Fibroblast of lung (primary cell): Measurements from ENCODE around the gene ANKS1B. TPM values are rescaled to one million over a fixed set of nuclear protein-coding genes. Genes with fewer than 3 reads are reported as not detected.
A peak's percentile ranks its signal among the peaks of the same experiment; 100 is the strongest.

ENCODE experiments used
- DNase-seq, 2 donors: peaks; one replicate each; pipeline versions ENCODE4 v3.0.0 to v3.0.0-alpha.2; 2010; ENCODE audit warnings: low read depth in 2 of 2
- H2AFZ ChIP-seq: 2 replicates; pipeline ENCODE4 v1.5.1; 2012; ENCODE audit warnings: low read length, control low read depth, inconsistent platforms
- H3K27ac ChIP-seq: 2 replicates; pipeline ENCODE4 v1.5.1; 2011; ENCODE audit warnings: low read length, control low read depth; ENCODE audit not compliant: insufficient read depth
- H3K27me3 ChIP-seq: 2 replicates; pipeline ENCODE4 v1.5.1; 2011; ENCODE audit warnings: mild to moderate bottlenecking, low read length; ENCODE audit not compliant: control insufficient read depth, insufficient read depth
- H3K36me3 ChIP-seq: 2 replicates; pipeline ENCODE4 v1.5.1; 2011; ENCODE audit warnings: low read length; ENCODE audit not compliant: control insufficient read depth, insufficient read depth
- H3K4me1 ChIP-seq: 2 replicates; pipeline ENCODE4 v1.5.1; 2011; ENCODE audit warnings: low read length; ENCODE audit not compliant: control insufficient read depth, insufficient read depth; ENCODE audit errors: extremely low read depth
- H3K4me2 ChIP-seq: 2 replicates; pipeline ENCODE4 v1.5.1; 2011; ENCODE audit warnings: low read length, control low read depth; ENCODE audit not compliant: insufficient read depth; ENCODE audit errors: extremely low read depth
- H3K4me3 ChIP-seq, 4 experiments: fragments of 200-600 bp in 1 of 4; sonication (generic) in 1 of 4; replicated peaks in 1 of 4; 2 replicates each; pipeline ENCODE4 v1.5.1; 2011 to 2016; ENCODE audit warnings: low read length in 4 of 4, low read depth in 3 of 4, mild to moderate bottlenecking in 3 of 4, control low read depth in 2 of 4, inconsistent platforms in 1 of 4, mixed read lengths in 1 of 4; ENCODE audit not compliant: insufficient read depth in 1 of 4; ENCODE audit errors: control extremely low read depth in 1 of 4
- H3K79me2 ChIP-seq: 2 replicates; pipeline ENCODE4 v1.5.1; 2012; ENCODE audit warnings: mild to moderate bottlenecking, low read length, inconsistent platforms; ENCODE audit not compliant: control insufficient read depth, insufficient read depth
- H3K9ac ChIP-seq: 2 replicates; pipeline ENCODE4 v1.5.1; 2011; ENCODE audit warnings: mild to moderate bottlenecking, low read length, control low read depth; ENCODE audit not compliant: insufficient read depth
- H3K9me3 ChIP-seq: 2 replicates; pipeline ENCODE4 v1.5.1; 2012; ENCODE audit warnings: low read depth, low read length; ENCODE audit not compliant: control insufficient read depth, insufficient read depth
- H4K20me1 ChIP-seq: 2 replicates; pipeline ENCODE4 v1.5.1; 2011; ENCODE audit warnings: low read length; ENCODE audit not compliant: control insufficient read depth, insufficient read depth; ENCODE audit errors: extremely low read depth
- CTCF ChIP-seq, 2 donors: IDR thresholded peaks in 1 of 2; conservative IDR thresholded peaks in 1 of 2; 1 replicate in 1 of 2; 2 replicates in 1 of 2; pipeline ENCODE4 v1.5.1; 2011 to 2012; ENCODE audit warnings: low read length in 2 of 2, control low read depth in 1 of 2, inconsistent platforms in 1 of 2, low read depth in 1 of 2, mild to moderate bottlenecking in 1 of 2
- EZH2 ChIP-seq: IDR thresholded peaks from 2 replicates; pipeline ENCODE4 v1.5.1; 2012; ENCODE audit warnings: low read length, control low read depth, mild to moderate bottlenecking; ENCODE audit errors: missing control alignments
- polyA plus RNA-seq, 2 donors: library from polyadenylated mRNA; depleted of rRNA in 1 of 2; stranded (reverse) in 1 of 2; unstranded in 1 of 2; fragments of >200 nt; gene quantifications; 2 replicates each; pipeline ENCODE4 v1.2.1, GENCODE V29; 2011 to 2012; ENCODE audit warnings: missing spikeins in 1 of 2
- total RNA-seq: library from RNA; depleted of rRNA; stranded (reverse); fragments of >200 nt; gene quantifications from 2 replicates; pipeline ENCODE4 v1.2.1, GENCODE V29; 2014

ANKS1B gene
- total and polyA plus RNA-seq, 2 donors (not counting 1 experiment from before 2014, with no cell fraction given), result 0.11 to 0.83 TPM

- no peak overlapping the region for H3K27ac ChIP-seq
- no peak for TF ChIP-seq CTCF (conservative IDR thresholded peaks at IDR 0.05 in 1 of 2, IDR thresholded peaks at IDR 0.05 in 1 of 2; ENCODE audit: low read depth in 1 of 2, low read length in 2 of 2)
- peak; percentile 35 for TF ChIP-seq EZH2
- peak in 1 of 2 donors; percentile 4 for DNase-seq
- H3K79me2 ChIP-seq, result no peaks in the 10 kb centered on the region
- H3K4me1 ChIP-seq, result no peaks in the 10 kb centered on the region
- H3K4me3 ChIP-seq, result peak overlapping the region in 1 of 4 experiments; percentile 59
- H4K20me1 ChIP-seq, result no peaks in the 10 kb centered on the region
- peak overlapping the region; percentile 54 for H3K4me2 ChIP-seq
- H3K9me3 ChIP-seq, result no peaks in the 10 kb centered on the region
- no peak overlapping the region for H3K9ac ChIP-seq
- H3K36me3 ChIP-seq, result no peaks in the 10 kb centered on the region
- H2AFZ ChIP-seq, result no peak overlapping the region
- no peaks in the 10 kb centered on the region for H3K27me3 ChIP-seq
These were observed 1.1 kb downstream of the ANKS1B start for GRCh38 chr12:99983456-99984258.

GRCh38 chr12:99981639-99982190 is 3.0 kb downstream of the ANKS1B start:
- DNase-seq, result no peak
- TF ChIP-seq CTCF (conservative IDR thresholded peaks at IDR 0.05 in 1 of 2, IDR thresholded peaks at IDR 0.05 in 1 of 2; ENCODE audit: low read depth in 1 of 2, low read length in 2 of 2), result no peak
- TF ChIP-seq EZH2, result no peak
- no peak overlapping the region for H3K4me2 ChIP-seq
- no peak overlapping the region for H3K27ac ChIP-seq
- H3K79me2 ChIP-seq, result no peaks in the 10 kb centered on the region
- no peak overlapping the region for H3K9ac ChIP-seq
- no peaks in the 10 kb centered on the region for H3K4me1 ChIP-seq
- H3K4me3 ChIP-seq, result no peak overlapping the region
- H3K27me3 ChIP-seq, result no peaks in the 10 kb centered on the region
- no peak overlapping the region for H2AFZ ChIP-seq
- no peaks in the 10 kb centered on the region for H4K20me1 ChIP-seq
- H3K9me3 ChIP-seq, result no peaks in the 10 kb centered on the region
- no peaks in the 10 kb centered on the region for H3K36me3 ChIP-seq

GRCh38 chr12:99979471-99979870 is 5.3 kb downstream of the ANKS1B start:
- Histone ChIP-seq H3K27ac (no peak overlapping the region), H3K4me2 (no peak overlapping the region), H3K4me1 (no peaks in the 10 kb centered on the region), H2AFZ (no peak overlapping the region), H3K79me2 (no peaks in the 10 kb centered on the region), H3K9me3 (no peaks in the 10 kb centered on the region), H3K9ac (no peak overlapping the region), H3K36me3 (no peaks in the 10 kb centered on the region), H3K4me3 (no peak overlapping the region), H3K27me3 (no peaks in the 10 kb centered on the region), H4K20me1 (no peaks in the 10 kb centered on the region)
- DNase-seq, result no peak
- TF ChIP-seq CTCF (conservative IDR thresholded peaks at IDR 0.05 in 1 of 2, IDR thresholded peaks at IDR 0.05 in 1 of 2; ENCODE audit: low read depth in 1 of 2, low read length in 2 of 2), result no peak
- no peak for TF ChIP-seq EZH2
